ENCODE results near the gene TRPV6.

GRCh38 chr7:142908290-142908689, 22.7 kb upstream of the TRPV6 start:
- TF ChIP-seq CTCF (IDR thresholded peaks at IDR 0.05), result no peak
- TF ChIP-seq ZFX (IDR thresholded peaks at IDR 0.05; ENCODE audit: borderline replicate concordance), result no peak
